SH-SY5Y (cell line): ENCODE measurements around the gene MTG2.

Experiments used
- GATA2 ChIP-seq: IDR thresholded peaks from 2 replicates; pipeline ENCODE4 v1.6.1; 2011; ENCODE audit warnings: mild to moderate bottlenecking, low read depth, low read length
- GATA3 ChIP-seq: IDR thresholded peaks from 2 replicates; pipeline ENCODE4 v1.6.1; 2011; ENCODE audit warnings: low read depth, mild to moderate bottlenecking, low read length, moderate library complexity

The MTG2 gene

GRCh38 chr20:62197801-62198200 lies 15.0 kb downstream of the MTG2 start:
- TF ChIP-seq GATA2 (no peak), GATA3 (no peak)

GRCh38 chr20:62198496-62198895 lies 15.7 kb downstream of the MTG2 start:
- no peak for TF ChIP-seq GATA2
- no peak for TF ChIP-seq GATA3

DNA sequence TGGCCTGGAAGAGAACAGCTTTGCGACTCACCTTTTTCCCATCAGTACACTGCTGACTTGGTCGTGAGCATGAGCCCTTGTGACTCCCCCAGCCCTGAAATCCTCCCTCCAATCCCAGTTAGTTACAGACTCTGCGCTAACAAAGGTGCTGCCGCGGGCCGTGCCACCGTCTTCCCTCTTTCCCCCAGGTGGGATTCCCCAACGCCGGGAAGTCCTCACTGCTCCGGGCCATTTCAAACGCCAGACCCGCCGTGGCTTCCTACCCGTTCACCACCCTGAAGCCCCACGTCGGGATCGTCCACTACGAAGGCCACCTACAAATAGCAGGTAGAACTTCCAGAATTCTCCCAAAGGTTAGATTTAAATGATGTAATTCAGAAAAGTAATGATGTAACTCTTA lies 16.1 kb downstream of the MTG2 start:
- TF ChIP-seq GATA3 = no peak
- no peak for TF ChIP-seq GATA2

DNA sequence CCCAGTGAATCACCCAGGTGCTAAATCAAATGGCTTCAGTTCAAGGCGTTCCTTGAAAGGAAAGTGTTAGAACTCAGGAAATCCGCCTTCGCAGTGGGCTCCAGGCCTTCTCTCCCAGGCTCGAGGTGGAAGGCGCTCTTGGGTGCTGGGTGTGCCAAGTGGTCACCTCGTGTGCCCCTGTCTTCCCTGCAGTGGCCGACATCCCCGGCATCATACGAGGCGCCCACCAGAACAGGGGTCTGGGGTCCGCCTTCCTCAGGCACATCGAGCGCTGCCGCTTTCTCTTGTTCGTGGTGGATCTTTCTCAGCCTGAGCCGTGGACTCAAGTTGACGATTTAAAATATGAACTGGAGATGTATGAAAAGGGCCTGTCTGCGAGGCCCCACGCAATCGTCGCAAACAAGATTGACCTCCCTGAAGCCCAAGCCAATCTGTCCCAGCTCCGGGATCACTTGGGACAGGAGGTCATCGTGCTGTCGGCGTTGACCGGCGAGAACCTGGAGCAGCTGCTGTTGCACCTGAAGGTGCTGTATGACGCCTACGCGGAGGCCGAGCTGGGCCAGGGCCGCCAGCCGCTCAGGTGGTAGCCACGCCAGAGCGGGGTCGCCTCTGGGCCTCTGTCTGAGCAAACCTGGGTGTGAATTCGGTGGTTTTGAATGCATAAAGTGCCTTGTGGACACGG lies 17.8 kb downstream of the MTG2 start:
- no peak for TF ChIP-seq GATA2
- no peak for TF ChIP-seq GATA3

GRCh38 chr20:62201173-62202082 lies 18.6 kb downstream of the MTG2 start:
- TF ChIP-seq GATA2 (no peak), GATA3 (no peak)

DNA sequence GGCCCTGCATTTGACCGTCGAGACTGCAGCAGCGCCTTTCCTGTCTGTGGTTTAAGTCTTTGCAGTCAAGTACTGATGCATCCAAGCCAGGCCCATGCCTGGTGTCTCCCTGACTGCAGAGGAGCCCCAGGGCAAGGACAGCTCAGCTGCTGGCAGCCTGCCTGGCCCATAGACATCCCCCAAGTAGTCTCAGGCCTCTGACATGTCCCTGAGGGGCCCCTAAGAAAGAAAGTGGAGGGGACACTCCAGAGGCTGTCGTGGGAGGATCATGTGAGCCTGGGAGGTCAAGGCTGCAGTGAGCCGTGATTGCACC lies 19.2 kb downstream of the MTG2 start:
- TF ChIP-seq GATA3 = no peak
- TF ChIP-seq GATA2 = no peak

- no peak for TF ChIP-seq GATA3
- no peak for TF ChIP-seq GATA2
Observed at GRCh38 chr20:62202676-62203377, 20.0 kb downstream of the MTG2 start.

GRCh38 chr20:62203378-62204030 lies 20.7 kb downstream of the MTG2 start:
- TF ChIP-seq GATA3 (no peak), GATA2 (no peak)

- TF ChIP-seq GATA2 = no peak
- no peak for TF ChIP-seq GATA3
Observed at GRCh38 chr20:62205618-62206387, 23.0 kb downstream of the MTG2 start.

DNA sequence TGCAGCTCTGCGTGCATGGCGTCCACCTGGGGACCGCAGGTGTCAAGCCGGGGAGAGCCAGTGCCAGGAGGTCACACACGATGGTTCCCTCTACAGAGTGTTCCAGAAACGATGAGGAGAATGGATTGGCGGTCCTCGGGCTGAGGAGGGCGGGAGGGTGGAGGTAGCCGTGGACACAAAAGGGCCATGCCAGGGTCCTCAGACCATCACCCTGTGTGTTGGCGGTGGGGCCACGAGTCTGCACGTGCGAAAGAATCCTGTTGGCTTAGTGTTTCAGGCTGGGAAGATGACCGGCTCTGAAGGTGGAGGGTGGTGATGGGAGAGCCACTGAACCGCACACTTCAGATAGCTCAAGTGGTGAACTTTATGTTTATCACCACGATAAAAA lies 23.6 kb downstream of the MTG2 start:
- TF ChIP-seq GATA2 (no peak), GATA3 (no peak)

- TF ChIP-seq GATA3 = no peak
- TF ChIP-seq GATA2 = no peak
Observed at GRCh38 chr20:62208061-62208794, 25.4 kb downstream of the MTG2 start.

- no peak for TF ChIP-seq GATA2
- no peak for TF ChIP-seq GATA3
Observed at GRCh38 chr20:62208795-62209755, 26.2 kb downstream of the MTG2 start.
